Hepatocyte (in vitro differentiated cells): ENCODE measurements around the gene CYB561D2.

Source experiments
- EZH2 ChIP-seq: fragments of 200-600 bp; sonication (generic); IDR thresholded peaks from 2 replicates; pipeline ENCODE4 v1.6.1; 2016; ENCODE audit warnings: antibody characterized with exemption, mild to moderate bottlenecking, borderline replicate concordance
- TF ChIP-seq, protein P1 (sequence below): fragments of 200-600 bp; sonication (generic); IDR thresholded peaks from 2 replicates; pipeline ENCODE4 v1.5.1; 2016; ENCODE audit warnings: antibody characterized with exemption, mild to moderate bottlenecking; ENCODE audit not compliant: poor library complexity

DNA sequence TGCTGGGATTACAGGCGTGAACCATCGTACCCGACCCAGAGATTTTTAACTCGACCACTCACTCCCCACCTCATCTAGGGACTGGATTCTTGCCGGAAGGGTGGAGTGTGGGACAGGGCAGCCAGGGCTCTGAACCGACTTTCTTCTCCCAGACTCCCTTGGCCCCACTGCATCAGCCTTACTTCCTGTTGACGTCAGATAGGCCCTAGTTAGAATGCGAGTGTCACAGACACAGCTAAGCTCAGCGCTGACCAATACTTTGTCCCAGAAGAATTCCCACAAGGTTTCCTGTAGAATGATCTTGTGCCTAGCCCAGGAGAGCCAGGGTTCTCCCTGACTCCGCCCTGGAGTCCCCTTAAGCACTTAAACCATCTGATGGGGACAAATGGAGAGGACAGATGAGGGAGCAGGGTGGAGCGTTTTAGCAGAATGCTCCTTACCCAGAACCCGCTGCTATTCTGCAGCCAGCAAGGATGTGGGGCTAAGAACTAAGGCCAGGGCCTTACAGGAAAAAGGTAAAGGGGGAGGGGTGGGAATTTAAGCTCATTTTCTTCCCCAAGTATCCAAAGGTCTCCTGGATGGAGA lies 16.8 kb upstream of the CYB561D2 start:
- TF ChIP-seq, protein P1, sequence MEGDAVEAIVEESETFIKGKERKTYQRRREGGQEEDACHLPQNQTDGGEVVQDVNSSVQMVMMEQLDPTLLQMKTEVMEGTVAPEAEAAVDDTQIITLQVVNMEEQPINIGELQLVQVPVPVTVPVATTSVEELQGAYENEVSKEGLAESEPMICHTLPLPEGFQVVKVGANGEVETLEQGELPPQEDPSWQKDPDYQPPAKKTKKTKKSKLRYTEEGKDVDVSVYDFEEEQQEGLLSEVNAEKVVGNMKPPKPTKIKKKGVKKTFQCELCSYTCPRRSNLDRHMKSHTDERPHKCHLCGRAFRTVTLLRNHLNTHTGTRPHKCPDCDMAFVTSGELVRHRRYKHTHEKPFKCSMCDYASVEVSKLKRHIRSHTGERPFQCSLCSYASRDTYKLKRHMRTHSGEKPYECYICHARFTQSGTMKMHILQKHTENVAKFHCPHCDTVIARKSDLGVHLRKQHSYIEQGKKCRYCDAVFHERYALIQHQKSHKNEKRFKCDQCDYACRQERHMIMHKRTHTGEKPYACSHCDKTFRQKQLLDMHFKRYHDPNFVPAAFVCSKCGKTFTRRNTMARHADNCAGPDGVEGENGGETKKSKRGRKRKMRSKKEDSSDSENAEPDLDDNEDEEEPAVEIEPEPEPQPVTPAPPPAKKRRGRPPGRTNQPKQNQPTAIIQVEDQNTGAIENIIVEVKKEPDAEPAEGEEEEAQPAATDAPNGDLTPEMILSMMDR = no peak
- no peak for TF ChIP-seq EZH2
